Mesenteric fat pad (tissue), 1 donor: ENCODE measurements around the gene CEACAM3. TPM values are rescaled to one million over a fixed set of nuclear protein-coding genes. Genes with fewer than 3 reads are reported as not detected.

ENCODE experiments used
- DNase-seq: peaks from one replicate; pipeline ENCODE4 v3.0.0-alpha.2; 2020; ENCODE audit warnings: low spot score
- total RNA-seq: library from RNA; stranded (reverse); fragmentation: NEBNext Ultra II Directional; extraction: Animal tissue kit (Norgen Biotek cat#: 25700); gene quantifications from one replicate; pipeline ENCODE4 v1.2.1, GENCODE V29; 2021
- donor health status: DM: yes; HTN: yes; CAD: no.

The CEACAM3 gene
- total RNA-seq, 1 donor from 2014 or later, result 1.6 TPM

- peak; percentile 68 for DNase-seq
Observed at GRCh38 chr19:41843371-41843770, 47.0 kb downstream of the CEACAM3 start.

GRCh38 chr19:41844601-41845000 is 48.2 kb downstream of the CEACAM3 start, which contains the start of gene LYPD4:
Gene LYPD4 (minus strand): TSS chr19:41844683. CDS start chr19:41839285, 5,398 bp downstream.
- DNase-seq, result no peak

GRCh38 chr19:41845001-41845050 is 48.4 kb downstream of the CEACAM3 start, which contains the start of gene DMRTC2:
Gene DMRTC2 (plus strand): TSS chr19:41845042. CDS start chr19:41847429, 2,387 bp downstream.
- DNase-seq, result no peak

GRCh38 chr19:41845051-41845590 is 48.7 kb downstream of the CEACAM3 start:
- DNase-seq, result peak; percentile 59

- DNase-seq, result peak; percentile 53
Observed at GRCh38 chr19:41847351-41848105, 51.1 kb downstream of the CEACAM3 start.

- no peak for DNase-seq
Observed at GRCh38 chr19:41848666-41849065, 52.3 kb downstream of the CEACAM3 start.

GRCh38 chr19:41849067-41849466 is 52.7 kb downstream of the CEACAM3 start:
- no peak for DNase-seq

GRCh38 chr19:41850381-41850780 is 54.0 kb downstream of the CEACAM3 start:
- DNase-seq, result no peak

GRCh38 chr19:41851456-41851855 is 55.1 kb downstream of the CEACAM3 start:
- DNase-seq, result no peak

- no peak for DNase-seq
Observed at GRCh38 chr19:41853344-41853743, 57.0 kb downstream of the CEACAM3 start.

- no peak for DNase-seq
Observed at GRCh38 chr19:41853768-41854167, 57.4 kb downstream of the CEACAM3 start.

- no peak for DNase-seq
Observed at GRCh38 chr19:41859213-41859617, 62.8 kb downstream of the CEACAM3 start.

GRCh38 chr19:41859618-41860418 is 63.4 kb downstream of the CEACAM3 start, which contains the start of gene RPS19:
Gene RPS19 (plus strand): TSS chr19:41860255. CDS start chr19:41860775, 520 bp downstream.
- DNase-seq, result peak; percentile 98

GRCh38 chr19:41860419-41861115 is 64.2 kb downstream of the CEACAM3 start:
- DNase-seq, result no peak

Other genes starting within 250 kb of the CEACAM3 start
- gene CEACAM21, start 220.4 kb upstream of the CEACAM3 start, total RNA-seq, result 2.1 TPM
- gene CEACAM4, start 169.5 kb upstream of the CEACAM3 start, total RNA-seq, result 6.0 TPM
- gene CEACAM7, start 108.3 kb upstream of the CEACAM3 start, total RNA-seq, result not detected
- 0.35 TPM for gene CEACAM5, start 88.0 kb upstream of the CEACAM3 start, total RNA-seq
- 0.22 TPM for gene CEACAM6, start 41.1 kb upstream of the CEACAM3 start, total RNA-seq
- not detected for gene LYPD4, start 48.1 kb downstream of the CEACAM3 start, total RNA-seq
- not detected for gene DMRTC2, start 48.5 kb downstream of the CEACAM3 start, total RNA-seq
- 1,067 TPM for gene RPS19, start 63.7 kb downstream of the CEACAM3 start, total RNA-seq
- gene CD79A, start 80.7 kb downstream of the CEACAM3 start, total RNA-seq, result 0.61 TPM
- gene ARHGEF1, start 86.6 kb downstream of the CEACAM3 start, total RNA-seq, result 123 TPM
- gene ERFL, start 131.9 kb downstream of the CEACAM3 start, total RNA-seq, result 0.19 TPM
- gene RABAC1, start 162.7 kb downstream of the CEACAM3 start, total RNA-seq, result 145 TPM
- not detected for gene ATP1A3, start 197.6 kb downstream of the CEACAM3 start, total RNA-seq